Peyer's patch (tissue), 4 donors: ENCODE measurements around the gene TSPAN12.

ENCODE experiments used
- POLR2A ChIP-seq, 2 donors: fragments of 450-650 bp; IDR thresholded peaks; one replicate each; pipeline ENCODE4 v1.5.1; 2017; ENCODE audit warnings: antibody characterized with exemption in 2 of 2, mild to moderate bottlenecking in 2 of 2, moderate library complexity in 2 of 2
- TF ChIP-seq, protein P1 (sequence below), 6 experiments: fragments of 450-650 bp in 4 of 6; fragments of 200-600 bp in 2 of 6; sonication (generic) in 1 of 6; IDR thresholded peaks; one replicate each; pipeline ENCODE4 v1.5.1; 2017 to 2019; ENCODE audit warnings: antibody characterized with exemption in 6 of 6, mild to moderate bottlenecking in 3 of 6, moderate library complexity in 1 of 6

DNA sequence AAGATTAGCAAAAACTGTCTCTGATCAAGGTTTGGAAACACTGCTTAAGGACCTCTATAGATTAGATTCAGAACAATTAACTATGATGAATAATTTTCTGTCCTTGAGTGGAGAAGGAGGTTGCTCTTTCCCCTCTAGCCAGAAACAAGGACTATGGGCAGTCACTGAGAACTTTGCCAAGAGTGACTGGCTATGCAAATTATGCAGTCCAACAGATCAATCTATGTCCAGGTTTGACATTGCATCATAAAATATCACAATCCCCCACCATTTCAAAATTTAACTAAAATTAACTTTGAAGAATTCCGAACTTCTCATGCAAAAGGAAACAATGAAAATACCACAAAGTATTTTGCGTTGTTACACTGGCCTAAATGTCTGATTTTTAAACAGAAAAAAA, 50.6 kb downstream of the TSPAN12 start:
- TF ChIP-seq, protein P1, sequence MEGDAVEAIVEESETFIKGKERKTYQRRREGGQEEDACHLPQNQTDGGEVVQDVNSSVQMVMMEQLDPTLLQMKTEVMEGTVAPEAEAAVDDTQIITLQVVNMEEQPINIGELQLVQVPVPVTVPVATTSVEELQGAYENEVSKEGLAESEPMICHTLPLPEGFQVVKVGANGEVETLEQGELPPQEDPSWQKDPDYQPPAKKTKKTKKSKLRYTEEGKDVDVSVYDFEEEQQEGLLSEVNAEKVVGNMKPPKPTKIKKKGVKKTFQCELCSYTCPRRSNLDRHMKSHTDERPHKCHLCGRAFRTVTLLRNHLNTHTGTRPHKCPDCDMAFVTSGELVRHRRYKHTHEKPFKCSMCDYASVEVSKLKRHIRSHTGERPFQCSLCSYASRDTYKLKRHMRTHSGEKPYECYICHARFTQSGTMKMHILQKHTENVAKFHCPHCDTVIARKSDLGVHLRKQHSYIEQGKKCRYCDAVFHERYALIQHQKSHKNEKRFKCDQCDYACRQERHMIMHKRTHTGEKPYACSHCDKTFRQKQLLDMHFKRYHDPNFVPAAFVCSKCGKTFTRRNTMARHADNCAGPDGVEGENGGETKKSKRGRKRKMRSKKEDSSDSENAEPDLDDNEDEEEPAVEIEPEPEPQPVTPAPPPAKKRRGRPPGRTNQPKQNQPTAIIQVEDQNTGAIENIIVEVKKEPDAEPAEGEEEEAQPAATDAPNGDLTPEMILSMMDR (IDR thresholded peaks at IDR 0.05): no peak
- TF ChIP-seq POLR2A (IDR thresholded peaks at IDR 0.05): no peak
